GM18502 (cell line): ENCODE measurements around the gene PTGER2.
A peak's percentile ranks its signal among the peaks of the same experiment; 100 is the strongest.

Source experiments
- ATAC-seq: cut with Tn5 transposase; IDR thresholded peaks from one replicate; pipeline ENCODE4 v1.9.1; 2021; ENCODE audit warnings: mild to moderate bottlenecking; ENCODE audit not compliant: unreplicated experiment, poor library complexity

The PTGER2 gene

DNA sequence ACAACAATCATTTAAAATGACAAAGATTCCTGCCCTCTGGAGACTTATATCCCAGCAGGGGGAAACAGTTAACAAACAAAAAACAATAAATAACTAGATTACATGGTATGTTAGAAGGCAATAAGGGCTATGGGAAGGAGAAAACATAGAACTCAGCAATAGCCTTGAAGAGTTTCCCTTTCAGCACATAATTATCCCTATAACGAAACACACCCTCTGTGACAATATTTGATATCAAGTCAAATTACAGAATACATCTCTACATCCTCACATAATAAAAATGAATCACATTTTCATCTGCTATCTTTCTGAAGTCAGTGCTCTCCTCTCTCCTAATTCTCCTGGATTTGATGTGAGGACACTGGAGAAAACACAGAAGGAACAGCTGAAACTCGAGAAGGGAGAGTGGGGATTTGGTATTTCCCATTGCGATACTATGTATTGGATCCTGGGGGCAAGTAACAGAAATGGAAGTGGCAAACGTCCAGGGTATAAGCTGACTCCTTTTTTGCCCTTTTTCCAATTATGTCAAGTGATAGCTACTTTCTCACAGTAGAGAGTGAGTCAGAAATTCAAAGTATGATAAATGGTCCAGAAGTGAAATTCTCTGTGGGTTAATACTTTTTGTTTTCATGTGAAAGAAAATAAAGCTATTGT, 9.7 kb upstream of the PTGER2 start:
- ATAC-seq = no peak

DNA sequence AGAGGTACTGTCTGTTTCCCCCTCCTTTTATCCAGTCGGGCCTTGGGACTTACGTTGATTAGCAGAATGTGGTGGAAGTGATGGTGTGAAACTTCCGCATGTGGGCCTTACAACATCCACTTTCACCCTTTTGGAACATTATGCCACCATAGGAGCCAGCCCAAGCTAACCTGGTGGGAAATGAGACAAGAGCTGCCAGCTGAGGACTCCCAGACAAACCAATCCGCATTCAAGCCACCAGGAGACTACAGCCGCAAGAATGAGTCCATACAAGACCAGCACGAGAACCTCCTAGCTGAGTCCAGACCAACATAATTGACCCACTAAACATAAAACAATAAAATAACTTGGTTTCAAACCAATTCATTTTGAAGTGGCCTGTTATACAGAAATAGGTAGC, 9.1 kb upstream of the PTGER2 start:
- no peak for ATAC-seq

DNA sequence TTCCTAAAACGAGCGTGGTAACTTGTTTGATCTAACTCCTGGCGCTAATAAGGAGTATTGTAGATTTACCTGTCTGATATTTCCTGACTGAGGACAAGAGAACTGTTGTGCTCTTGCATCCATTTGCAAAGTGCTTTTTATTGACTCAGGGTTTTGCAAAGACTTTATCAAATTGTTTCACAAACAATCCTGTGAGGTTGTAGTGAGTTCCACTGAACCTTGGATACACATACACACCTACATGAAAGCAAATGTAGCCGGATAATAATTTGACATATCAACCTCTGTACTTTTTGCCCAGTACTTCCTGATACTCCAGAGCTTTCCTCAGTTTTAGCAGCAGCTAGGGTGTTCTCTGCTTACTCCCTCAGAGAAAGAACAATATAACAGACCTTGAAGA, 6.7 kb upstream of the PTGER2 start:
- no peak for ATAC-seq

DNA sequence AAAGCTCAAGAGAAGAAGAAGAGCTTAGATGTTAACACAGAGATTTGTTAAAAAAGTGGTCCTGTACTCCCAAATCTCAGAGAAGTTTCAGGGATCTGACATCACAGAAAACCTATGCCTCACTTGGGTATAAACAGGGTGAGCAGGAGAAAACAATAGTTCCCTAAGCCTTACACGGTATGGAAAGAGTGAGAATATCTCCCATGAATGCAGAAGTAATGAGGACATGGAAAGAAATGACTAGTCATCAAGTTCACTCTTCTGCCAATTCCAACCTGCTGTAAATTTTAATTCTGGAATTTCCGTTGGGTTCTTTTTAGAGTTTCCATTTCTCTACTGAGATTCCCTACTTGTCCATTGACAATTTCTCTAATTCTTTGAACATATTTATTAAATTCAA, 6.2 kb upstream of the PTGER2 start:
- ATAC-seq = no peak

DNA sequence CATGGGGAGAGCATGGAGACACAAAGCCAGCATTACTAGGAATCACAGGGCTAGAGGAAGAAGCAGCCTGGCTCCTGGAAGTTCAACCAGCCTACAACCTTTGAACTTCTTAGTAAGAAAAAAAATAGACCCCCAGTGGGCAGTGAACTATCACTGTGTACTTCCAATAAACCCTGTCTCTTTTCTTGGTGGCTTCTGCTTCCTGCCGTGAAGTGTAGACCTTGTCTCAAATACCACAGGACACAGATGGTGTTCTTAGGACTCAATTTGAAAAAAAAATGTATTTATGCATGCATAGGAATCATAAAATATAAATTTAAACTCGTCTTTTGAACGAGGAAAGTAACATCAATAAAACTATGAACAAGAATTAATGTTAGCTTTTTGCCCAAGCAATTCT, 3.6 kb upstream of the PTGER2 start:
- no peak for ATAC-seq

DNA sequence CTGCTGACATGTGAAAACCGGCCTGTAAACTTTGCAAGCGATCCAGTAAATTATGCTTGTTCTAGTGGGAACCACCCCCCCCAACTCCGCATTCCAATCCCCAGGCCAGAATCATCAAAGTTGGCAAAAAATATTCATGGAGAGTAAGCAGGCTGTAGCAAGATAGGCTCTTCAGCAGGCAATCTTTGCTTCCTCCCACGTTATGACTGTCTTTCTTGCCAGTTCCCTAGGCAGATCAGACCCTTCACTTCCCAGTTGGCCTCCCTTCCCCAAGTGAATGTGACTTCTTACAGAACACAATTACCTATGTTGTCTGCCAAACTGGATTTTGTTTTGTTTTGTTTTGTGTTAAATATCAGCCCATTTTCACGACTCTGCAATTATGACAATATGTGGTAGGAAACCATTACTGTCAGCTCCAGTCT, 1.2 kb upstream of the PTGER2 start:
- ATAC-seq = no peak

DNA sequence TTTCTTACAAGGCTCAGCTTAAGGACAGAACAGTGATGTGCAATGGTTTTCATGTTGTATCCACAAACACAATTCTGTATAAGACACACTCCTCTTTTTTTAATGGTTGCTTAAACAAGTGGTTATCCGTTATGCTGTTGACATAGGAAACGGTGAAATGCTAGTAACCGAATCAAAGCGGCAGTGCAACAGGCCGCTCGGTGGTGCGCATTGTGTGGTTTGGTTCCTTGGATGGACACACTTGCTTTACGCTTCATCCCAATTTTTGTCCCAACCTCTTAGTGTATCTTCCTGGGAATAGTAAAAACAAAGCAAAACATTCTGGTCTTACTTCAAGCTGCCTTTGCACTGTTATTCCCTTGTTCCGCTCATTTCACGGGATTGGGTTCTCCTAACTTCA, 650 bp upstream of the PTGER2 start:
- no peak for ATAC-seq

DNA sequence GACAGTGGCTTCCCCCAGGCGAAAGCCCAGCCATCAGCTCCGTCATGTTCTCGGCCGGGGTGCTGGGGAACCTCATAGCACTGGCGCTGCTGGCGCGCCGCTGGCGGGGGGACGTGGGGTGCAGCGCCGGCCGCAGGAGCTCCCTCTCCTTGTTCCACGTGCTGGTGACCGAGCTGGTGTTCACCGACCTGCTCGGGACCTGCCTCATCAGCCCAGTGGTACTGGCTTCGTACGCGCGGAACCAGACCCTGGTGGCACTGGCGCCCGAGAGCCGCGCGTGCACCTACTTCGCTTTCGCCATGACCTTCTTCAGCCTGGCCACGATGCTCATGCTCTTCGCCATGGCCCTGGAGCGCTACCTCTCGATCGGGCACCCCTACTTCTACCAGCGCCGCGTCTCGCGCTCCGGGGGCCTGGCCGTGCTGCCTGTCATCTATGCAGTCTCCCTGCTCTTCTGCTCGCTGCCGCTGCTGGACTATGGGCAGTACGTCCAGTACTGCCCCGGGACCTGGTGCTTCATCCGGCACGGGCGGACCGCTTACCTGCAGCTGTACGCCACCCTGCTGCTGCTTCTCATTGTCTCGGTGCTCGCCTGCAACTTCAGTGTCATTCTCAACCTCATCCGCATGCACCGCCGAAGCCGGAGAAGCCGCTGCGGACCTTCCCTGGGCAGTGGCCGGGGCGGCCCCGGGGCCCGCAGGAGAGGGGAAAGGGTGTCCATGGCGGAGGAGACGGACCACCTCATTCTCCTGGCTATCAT, 663 bp downstream of the PTGER2 start:
- ATAC-seq = no peak

DNA sequence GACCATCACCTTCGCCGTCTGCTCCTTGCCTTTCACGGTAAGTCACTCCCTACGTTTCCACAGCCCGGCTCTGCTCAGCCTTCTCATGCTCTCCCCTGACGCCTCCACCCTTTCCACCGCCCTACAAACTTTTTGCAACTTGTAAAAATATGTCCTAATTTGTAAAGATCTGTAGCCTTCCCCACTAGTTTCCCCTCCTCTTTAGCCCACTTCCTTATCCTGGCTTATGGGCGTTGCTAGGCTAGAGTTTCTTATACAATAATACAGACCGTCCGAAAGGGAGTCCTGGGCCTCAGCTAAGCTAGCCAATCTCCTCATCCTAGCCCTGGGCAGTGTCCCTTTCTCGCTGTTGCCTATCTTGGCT, 1.2 kb downstream of the PTGER2 start:
- no peak for ATAC-seq

DNA sequence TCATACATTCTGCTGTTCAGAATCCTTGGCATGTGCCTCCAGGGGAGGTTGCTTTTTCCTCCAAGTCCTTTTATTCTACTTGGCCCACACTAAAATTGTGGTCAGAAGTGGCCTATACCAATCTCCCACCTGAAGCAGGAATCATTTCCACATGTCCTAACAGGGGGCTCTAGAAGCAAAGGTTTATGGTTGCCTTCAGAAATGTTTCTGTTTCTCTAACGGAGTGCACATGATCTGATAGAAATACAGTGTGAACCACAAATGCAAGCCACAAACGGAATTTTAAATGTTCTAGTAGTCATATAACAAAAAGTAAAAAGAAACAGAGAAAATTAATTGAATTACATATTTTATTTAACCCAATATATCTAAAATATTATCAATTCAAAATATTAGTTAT, 4.0 kb downstream of the PTGER2 start:
- ATAC-seq = no peak

DNA sequence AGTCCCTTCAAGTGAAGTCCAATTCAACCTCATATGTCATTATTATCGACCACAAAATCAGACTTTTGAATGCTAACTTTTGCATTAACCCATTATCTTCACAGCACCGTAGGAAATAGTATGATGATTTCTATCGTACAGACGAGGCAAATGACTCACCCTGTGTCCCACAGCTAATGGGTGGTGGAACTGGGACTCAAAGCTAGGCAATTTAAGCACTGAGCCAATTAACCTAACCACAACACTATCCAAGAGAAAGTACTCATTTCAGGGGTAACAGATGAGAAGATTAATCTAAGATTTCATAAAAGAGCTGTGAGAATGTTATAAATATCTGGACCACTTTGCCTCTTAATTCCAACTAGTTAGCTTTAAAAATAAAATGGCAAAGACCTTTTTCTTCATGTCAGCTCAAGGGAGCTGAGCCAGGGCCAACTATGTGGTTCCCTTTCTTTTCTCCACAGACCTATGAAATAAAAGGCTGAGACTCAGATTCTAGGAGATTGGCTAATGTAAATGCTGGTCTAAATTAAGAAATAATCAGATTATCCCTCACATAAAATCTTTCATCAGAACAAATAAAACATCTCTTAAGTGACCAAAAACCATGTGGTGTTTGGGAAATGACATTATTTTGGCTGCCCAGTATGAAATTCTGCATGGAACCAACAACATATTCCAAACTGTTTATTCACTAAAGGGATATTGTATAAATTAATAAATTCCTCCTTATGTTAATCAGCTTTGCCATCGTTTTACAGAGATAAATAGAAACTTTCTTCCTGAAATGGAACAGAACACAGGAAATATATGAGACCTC, 4.9 kb downstream of the PTGER2 start:
- no peak for ATAC-seq

DNA sequence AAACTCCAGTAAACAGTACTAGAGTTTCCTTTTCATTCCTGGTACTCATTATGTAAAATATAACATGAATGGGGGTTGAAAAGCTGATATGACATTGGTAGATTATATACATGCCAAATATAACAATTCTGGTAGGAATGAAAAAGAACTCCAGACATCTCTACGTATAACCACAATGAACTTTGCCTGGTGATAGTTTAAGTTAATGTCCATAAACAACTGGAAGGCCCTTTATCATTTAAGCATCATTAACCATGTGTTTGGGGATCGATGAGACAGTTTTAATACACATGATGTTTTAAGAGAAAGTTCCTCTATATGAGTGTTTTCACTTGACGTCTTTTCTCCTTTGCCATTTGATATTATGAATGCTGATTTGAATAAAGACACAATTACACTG, 5.8 kb downstream of the PTGER2 start:
- ATAC-seq = no peak

DNA sequence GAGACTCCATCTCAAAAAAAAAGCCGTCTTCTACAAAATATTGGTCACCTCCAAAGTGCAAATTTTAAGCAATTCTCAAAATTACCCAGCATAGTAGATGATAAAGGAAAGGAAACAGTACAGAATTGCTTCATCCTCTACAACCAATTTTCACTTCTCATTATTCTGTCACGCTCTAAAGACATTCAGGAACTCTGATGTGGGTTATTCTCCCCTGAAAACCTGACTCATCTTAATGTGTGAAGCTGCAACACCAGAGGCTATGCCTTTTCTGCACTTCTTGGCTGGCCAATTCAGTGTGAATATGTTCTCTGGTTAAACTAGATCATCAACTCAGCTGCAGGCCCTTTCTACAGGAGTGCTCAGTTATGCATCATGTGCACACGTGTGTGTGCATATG, 11.0 kb downstream of the PTGER2 start:
- peak; percentile 95 for ATAC-seq

DNA sequence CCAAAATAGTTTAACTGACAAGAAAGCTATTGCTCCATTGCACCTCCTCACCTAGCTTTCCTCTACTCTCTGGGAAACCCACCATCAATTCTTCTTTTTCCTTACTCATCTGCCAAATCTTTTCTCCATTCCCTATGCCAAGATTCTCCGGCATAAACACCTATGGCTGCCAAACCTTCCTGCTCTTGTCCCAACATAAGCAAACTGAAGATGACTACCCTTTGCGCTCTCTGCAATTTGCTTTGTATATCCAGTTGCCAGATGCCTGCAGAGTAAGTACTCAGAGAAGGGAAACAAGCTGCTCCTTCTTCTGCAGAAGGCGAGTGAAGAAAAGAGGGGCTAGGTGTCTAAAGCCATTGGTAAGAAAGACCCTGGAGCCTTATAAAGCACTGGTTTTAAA, 11.5 kb downstream of the PTGER2 start:
- no peak for ATAC-seq

DNA sequence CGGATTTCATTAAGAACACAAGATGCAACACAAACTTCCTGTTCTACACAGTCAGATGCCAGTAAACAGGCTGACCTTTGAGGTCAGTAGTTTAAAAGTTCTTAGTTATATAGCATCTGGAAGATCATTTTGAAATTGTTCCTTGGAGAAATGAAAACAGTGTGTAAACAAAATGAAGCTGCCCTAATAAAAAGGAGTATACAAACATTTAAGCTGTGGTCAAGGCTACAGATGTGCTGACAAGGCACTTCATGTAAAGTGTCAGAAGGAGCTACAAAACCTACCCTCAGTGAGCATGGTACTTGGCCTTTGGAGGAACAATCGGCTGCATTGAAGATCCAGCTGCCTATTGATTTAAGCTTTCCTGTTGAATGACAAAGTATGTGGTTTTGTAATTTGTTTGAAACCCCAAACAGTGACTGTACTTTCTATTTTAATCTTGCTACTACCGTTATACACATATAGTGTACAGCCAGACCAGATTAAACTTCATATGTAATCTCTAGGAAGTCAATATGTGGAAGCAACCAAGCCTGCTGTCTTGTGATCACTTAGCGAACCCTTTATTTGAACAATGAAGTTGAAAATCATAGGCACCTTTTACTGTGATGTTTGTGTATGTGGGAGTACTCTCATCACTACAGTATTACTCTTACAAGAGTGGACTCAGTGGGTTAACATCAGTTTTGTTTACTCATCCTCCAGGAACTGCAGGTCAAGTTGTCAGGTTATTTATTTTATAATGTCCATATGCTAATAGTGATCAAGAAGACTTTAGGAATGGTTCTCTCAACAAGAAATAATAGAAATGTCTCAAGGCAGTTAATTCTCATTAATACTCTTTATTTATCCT, 13.5 kb downstream of the PTGER2 start:
- no peak for ATAC-seq

DNA sequence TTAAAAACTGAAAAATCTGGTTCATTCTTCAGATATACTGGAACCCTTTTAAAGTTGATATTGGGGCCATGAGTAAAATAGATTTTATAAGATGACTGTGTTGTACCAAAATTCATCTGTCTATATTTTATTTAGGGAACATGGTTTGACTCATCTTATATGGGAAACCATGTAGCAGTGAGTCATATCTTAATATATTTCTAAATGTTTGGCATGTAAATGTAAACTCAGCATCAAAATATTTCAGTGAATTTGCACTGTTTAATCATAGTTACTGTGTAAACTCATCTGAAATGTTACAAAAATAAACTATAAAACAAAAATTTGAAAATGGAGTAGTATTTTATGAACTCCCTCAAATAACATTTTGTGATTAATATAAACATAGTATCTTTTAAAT, 14.2 kb downstream of the PTGER2 start:
- ATAC-seq = no peak

DNA sequence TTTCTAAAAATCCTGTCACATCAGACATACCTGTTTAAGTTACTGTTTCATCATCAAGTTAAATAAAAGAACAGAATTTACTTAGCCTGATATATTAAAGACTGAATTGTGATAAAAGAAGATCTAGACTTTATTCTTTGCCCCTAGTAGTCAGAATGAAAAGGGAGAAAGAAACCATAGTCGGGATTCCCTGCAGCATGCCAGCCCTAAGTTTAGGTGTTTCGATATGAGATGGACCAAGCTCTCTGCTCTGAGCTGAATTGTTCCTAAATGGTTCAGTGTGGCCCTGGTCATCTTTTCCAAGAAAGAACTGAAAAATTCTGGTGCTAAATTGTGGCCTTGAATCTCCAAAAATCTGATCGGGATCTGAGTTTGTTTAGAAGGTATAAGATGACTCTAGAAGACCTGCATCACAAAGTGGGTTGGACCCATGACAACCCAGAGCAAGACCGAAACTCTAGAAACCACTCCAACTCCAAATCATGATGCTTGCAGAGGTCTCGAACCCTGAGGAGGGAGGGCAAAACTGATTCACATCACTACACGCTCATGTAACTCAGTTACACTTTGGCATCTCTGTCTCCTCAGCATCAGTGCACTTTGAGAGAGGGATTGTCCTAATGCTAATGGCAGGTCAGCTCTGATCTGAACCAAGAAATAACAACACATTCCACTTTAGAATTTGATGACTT, 15.7 kb downstream of the PTGER2 start:
- ATAC-seq = peak; percentile 42

DNA sequence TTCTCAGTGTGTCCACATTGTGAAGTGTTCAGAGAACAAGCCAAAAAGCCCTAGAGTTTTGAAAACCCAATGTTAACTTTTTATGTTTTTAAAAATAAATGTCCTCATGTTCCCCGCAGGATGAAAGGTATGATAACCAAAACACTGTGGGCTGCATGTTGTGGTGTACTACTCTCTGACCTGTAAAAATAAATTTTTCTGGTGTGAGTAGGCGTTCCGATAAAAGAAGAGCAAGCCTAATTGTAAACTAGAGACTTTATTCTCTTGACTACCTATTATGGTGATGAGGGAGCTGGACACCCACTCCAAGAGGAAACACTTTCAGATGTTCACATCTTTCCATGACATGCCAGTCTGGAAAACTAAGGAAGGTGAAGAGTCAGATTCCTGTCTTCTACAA, 18.2 kb downstream of the PTGER2 start:
- no peak for ATAC-seq

DNA sequence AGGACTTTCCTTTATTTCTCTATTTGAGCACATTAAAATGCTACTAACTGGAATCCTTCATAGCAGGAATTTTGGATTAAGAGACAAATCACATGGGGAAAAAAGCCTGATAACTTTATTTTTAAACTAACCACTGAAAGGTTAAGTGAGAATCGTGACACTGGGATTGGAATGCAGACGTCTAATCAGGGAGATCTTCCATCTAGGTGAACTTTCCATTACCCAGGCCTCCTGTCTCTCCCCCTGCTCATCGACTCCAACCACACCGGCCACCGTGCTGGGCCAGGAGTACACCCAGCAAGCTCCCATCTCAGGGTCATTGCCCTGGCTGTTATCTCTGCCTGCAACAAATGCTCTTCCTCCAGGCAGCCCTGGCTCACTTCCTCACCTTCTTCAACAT, 19.0 kb downstream of the PTGER2 start:
- no peak for ATAC-seq
